ENCODE results near the gene L2HGDH.
"Not testable (repeated sequence)": the region's sequence is repeated elsewhere in the genome, so short reads cannot be mapped to it uniquely, and the experiment has no call there.

L2HGDH gene

DNA sequence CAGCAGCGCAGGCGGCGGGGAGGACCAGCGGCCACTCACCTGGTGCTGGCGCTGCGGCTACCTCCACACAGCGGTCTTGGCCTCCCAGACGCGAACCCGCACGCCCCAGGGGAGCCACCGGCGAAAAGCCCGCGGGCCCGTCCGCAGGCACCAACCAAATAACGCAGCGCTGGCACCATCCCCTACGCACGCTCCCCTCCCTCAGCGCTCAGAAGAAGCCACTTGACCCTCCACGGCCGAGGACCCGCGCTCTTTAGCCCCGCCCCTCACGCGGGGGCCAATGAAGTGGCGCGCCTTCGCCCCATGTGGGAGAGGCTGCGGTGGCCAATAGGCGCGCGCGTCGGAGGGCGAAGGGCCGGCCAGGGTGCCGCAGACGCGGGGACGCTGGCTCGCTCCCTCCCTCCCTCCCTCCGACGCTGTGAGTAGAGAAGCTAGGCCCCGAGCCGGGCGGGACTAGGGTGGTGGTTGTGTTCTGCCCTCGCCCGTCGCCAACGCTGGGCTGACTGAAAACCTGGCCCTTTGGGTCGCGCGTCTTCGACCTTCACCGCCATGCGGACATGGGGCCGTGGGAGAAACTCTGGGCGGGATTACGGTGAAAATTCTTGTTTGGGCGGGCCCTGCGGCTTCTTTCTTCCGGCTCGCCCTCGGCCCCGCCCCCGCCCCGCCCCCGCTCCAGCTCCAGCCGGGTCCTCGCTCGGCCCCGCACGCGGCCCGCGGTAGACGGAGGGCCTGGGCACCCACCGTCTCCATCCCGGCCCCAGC, at the start of gene L2HGDH, which contains the start of gene DMAC2L:
Gene L2HGDH, minus strand, starts transcription at position 258 of the 762 bp plus-strand sequence. Its CDS starts 79 bp downstream, at position 179.
Gene DMAC2L, plus strand, starts transcription at position 353 of the 762 bp plus-strand sequence. CDS start 9,164 bp downstream, outside the sequence.
- DNase-seq (ENCODE audit: low spot score), result peak; percentile 92

GRCh38 chr14:50360851-50361250, 48.8 kb upstream of the L2HGDH start:
- DNase-seq (ENCODE audit: low spot score), result no peak

GRCh38 chr14:50360093-50360492, 48.1 kb upstream of the L2HGDH start:
- no peak for DNase-seq (ENCODE audit: low spot score)

- no peak for DNase-seq (ENCODE audit: low spot score)
These were observed 47.6 kb upstream of the L2HGDH start for GRCh38 chr14:50359631-50360030.

GRCh38 chr14:50357753-50358395, 45.8 kb upstream of the L2HGDH start:
- no peak for DNase-seq (ENCODE audit: low spot score)

GRCh38 chr14:50357124-50357523, 45.1 kb upstream of the L2HGDH start:
- no peak for DNase-seq (ENCODE audit: low spot score)

GRCh38 chr14:50356283-50356682, 44.3 kb upstream of the L2HGDH start:
- not testable (repeated sequence) for DNase-seq (ENCODE audit: low spot score)

DNA sequence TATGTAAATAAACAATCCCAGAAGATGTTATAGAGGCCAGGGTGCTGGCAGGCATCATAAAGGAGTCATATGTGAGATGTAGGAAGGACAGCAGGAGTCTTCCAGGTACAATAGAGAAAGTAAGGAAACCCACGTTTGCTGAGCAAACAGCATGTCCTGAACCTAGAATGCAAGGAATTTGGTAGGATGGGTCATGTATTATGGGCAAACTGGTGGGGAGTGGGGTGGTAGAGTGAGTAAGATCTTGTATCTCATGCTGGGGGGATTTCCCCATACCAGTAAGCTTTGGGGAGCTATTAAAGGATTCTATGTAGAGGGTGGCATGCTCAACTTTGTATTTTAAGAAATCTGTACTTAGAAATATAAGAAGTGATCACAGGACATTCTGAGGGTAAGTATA, 43.7 kb upstream of the L2HGDH start:
- no peak for DNase-seq (ENCODE audit: low spot score)

GRCh38 chr14:50354527-50354926, 42.5 kb upstream of the L2HGDH start:
- DNase-seq (ENCODE audit: low spot score), result no peak

DNA sequence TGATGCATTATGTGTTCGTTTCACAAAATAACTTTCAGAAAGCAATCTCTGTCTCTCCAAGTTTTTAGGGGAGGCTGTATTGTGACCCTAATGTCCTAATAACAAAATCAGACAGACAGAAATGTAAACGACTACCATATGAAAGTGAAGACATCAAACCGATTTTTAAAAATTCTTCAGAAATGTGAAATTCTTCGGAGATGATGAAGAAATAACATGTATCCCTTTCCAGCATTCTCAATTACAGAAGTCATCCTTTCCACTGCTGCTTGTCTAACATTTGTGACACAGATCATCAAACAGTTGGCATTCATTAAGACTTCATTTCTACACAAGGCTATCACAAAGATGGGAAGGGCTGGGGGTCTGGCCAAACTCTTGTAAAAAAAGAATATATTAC, 41.1 kb upstream of the L2HGDH start:
- DNase-seq (ENCODE audit: low spot score), result no peak

DNA sequence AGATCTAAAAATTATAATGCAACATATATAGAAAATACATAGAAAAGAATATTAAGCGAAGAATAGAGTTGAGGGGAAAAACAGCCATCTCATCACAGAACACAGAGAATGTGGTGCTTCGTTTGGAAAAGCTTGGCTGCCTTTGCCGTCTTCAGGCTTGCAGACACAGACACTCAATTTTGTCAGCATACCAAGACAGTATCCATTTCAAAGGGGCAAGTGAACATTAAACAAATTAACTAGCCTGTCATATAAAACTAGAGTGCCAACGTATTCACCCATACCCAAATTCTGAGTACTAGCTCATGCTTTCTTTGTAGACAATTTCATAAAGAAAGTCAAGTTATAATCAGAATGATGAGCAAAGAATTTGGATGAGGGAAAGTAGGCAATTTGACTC, 40.6 kb upstream of the L2HGDH start:
- DNase-seq (ENCODE audit: low spot score), result no peak

- DNase-seq (ENCODE audit: low spot score), result no peak
These were observed 38.9 kb upstream of the L2HGDH start for GRCh38 chr14:50350975-50351374.

GRCh38 chr14:50348933-50349332, 36.9 kb upstream of the L2HGDH start:
- no peak for DNase-seq (ENCODE audit: low spot score)

GRCh38 chr14:50347521-50347920, 35.5 kb upstream of the L2HGDH start:
- no peak for DNase-seq (ENCODE audit: low spot score)

GRCh38 chr14:50345846-50346422, 33.9 kb upstream of the L2HGDH start:
- no peak for DNase-seq (ENCODE audit: low spot score)

GRCh38 chr14:50344876-50345563, 33.0 kb upstream of the L2HGDH start:
- DNase-seq (ENCODE audit: low spot score), result no peak

- DNase-seq (ENCODE audit: low spot score), result peak; percentile 90
These were observed 32.2 kb upstream of the L2HGDH start for GRCh38 chr14:50344116-50344775.

DNA sequence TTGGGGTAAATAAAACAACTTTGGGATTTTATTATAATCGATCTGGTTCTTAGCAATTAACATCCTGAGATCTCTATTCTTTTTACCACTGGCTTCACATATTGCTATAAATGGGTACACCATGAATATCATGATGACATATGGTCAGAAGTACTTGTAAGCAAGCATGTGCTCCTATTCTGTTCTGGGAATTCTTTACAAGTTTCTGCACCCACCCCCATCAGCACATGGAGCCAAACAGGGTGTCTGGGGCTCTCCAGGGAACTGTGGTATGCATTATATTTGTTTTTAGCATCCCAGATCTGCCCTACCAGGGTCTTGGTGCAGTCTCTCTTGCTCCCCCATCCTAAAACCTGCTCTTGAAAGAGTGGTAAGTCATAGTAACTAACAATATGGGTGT, 31.4 kb upstream of the L2HGDH start:
- no peak for DNase-seq (ENCODE audit: low spot score)

DNA sequence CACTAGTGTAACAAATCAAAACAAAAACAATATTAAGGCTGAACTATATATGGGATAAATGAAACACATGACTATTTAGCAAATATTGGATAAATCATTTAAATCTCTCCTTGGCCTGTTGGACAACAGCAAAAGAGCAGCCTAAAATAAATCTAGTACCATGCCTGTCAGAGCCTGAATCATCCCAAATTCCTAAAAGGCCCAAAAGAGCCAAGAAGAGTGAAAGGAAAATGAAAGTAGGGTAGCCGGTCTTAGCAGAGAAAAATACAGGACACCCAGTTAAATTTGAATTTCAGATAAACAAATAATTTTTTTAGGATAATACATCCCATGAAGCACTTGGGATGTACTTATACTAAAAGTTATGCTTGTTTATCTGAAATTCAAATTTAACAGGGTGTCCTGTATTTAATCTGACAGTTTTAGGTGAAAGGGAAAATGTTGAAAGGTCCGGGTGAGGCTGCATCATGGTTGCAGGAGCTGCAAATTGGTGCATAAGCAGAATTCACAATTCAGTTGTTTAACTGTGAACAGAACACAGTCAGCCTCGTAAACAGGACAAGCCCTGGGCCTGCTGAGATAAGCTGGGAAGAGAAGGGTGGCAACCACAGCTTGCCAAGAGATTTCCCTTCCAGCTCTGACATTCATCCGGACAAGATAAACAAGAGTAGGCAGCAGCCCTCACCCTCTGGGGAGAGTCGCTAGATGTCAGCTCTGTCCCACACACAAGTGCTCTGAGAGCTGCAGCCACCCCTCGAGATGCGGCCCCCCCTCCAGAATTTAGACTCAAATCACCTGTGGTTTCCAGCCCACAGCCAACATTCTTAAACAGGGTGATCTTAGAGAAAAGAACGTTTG, 30.4 kb upstream of the L2HGDH start:
- DNase-seq (ENCODE audit: low spot score), result peak; percentile 25

GRCh38 chr14:50340963-50341362, 28.9 kb upstream of the L2HGDH start:
- no peak for DNase-seq (ENCODE audit: low spot score)

GRCh38 chr14:50340045-50340444, 28.0 kb upstream of the L2HGDH start:
- DNase-seq (ENCODE audit: low spot score), result no peak
